ENCODE measurements around the gene C2orf74.
"Not testable (repeated sequence)": the region's sequence is repeated elsewhere in the genome, so short reads cannot be mapped to it uniquely, and the experiment has no call there.

C2orf74 gene

DNA sequence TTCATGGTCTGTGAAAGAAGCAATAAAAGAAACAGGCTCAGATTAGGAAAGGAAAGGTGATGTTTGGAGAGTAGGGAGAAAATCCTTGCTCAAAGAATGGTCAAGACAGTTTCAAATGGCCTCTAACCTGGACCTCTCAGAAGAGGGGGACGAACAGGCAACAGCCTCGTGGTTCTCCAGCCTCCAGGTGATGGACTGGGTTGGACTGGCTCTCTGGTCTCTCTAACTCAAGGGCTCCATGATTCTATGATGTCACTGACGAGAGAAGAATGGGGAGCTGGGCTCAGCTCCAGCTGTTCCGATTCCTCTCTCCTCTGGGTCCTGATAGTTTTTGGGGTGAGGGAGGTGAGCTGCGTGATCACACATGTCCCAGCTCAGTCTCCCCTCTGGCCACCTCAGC is at the start of gene C2orf74:
TSS of gene C2orf74 (plus strand) at position 301 of the 400 bp plus-strand sequence. CDS start 327 bp downstream, outside the sequence.
- Histone ChIP-seq H3K4me1 (ENCODE audit: control insufficient read depth, insufficient read depth, low read length) (no peaks in the 10 kb centered on the region), H3K27me3 (ENCODE audit: control insufficient read depth in 1 of 2, insufficient read depth in 2 of 2, low read length in 2 of 2) (no peaks in the 10 kb centered on the region), H3K27ac (ENCODE audit: low read length) (no peak within 1 kb of the TSS), H3K9ac (ENCODE audit: low read length in 2 of 2) (no peak within 1 kb of the TSS), H3K36me3 (ENCODE audit: control insufficient read depth in 2 of 2, insufficient read depth in 2 of 2, low read length in 2 of 2) (peaks cover 25 to 30% of the 10 kb centered on the region in 2 donors), H3K4me3 (ENCODE audit: low read length in 2 of 2) (no peak within 1 kb of the TSS), H3K9me3 (ENCODE audit: control insufficient read depth in 2 of 2, low read length in 2 of 2) (no peaks in the 10 kb centered on the region)

DNA sequence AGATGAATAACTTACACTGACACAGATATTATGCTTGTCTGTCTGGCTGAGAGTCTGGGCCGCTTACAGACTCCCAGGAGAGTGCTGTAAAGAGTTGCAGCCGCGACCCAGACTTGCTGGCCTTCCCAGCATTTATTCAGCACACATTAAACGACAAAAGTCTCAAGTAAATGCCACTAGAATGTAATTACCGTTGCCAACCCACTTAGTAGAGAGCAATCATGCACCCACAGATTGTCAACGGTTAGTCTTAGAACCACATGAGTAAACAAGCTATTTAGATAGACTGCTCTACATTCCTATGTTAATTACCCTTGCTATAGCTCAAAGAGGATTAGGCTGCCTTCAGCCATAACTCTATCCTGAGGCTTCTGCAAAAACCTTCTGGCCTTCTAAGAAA is 47.8 kb upstream of the C2orf74 start:
- no peak overlapping the region for H3K27ac ChIP-seq (ENCODE audit: low read length)
- no peaks in the 10 kb centered on the region for H3K9me3 ChIP-seq (ENCODE audit: control insufficient read depth in 2 of 2, low read length in 2 of 2)
- no peak overlapping the region for H3K9ac ChIP-seq (ENCODE audit: low read length in 2 of 2)
- H3K4me1 ChIP-seq (ENCODE audit: control insufficient read depth, insufficient read depth, low read length) = no peaks in the 10 kb centered on the region
- no peak overlapping the region for H3K4me3 ChIP-seq (ENCODE audit: low read length in 2 of 2)
- no peaks in the 10 kb centered on the region for H3K27me3 ChIP-seq (ENCODE audit: control insufficient read depth in 1 of 2, insufficient read depth in 2 of 2, low read length in 2 of 2)
- peaks cover 3% of the 10 kb centered on the region in 2 donors for H3K36me3 ChIP-seq (ENCODE audit: control insufficient read depth in 2 of 2, insufficient read depth in 2 of 2, low read length in 2 of 2)

GRCh38 chr2:61116302-61116701 is 45.7 kb upstream of the C2orf74 start:
- no peak overlapping the region for H3K9ac ChIP-seq (ENCODE audit: low read length in 2 of 2)

DNA sequence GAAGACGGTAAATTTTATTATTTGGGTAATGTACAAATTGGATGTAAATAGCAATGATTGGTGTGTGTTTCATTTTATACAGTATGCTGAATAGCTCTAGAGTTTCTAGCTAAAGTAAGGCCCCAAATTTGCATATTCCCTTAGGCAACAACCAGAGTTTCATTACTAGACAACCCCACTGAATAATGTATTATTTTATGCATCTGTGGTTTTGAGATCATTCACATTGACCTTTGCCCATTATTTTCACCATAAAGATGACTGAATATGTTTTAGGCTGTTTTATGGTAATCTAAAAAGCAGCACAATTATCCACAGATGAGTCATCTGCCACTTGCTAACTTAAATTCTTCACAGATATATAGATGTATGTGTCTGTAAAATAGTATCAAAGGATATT is 44.5 kb upstream of the C2orf74 start:
- Histone ChIP-seq H3K9me3 (ENCODE audit: control insufficient read depth in 2 of 2, low read length in 2 of 2) (no peaks in the 10 kb centered on the region), H3K4me3 (ENCODE audit: low read length in 2 of 2) (no peak overlapping the region), H3K4me1 (ENCODE audit: control insufficient read depth, insufficient read depth, low read length) (no peaks in the 10 kb centered on the region), H3K27me3 (ENCODE audit: control insufficient read depth in 1 of 2, insufficient read depth in 2 of 2, low read length in 2 of 2) (no peaks in the 10 kb centered on the region), H3K36me3 (ENCODE audit: control insufficient read depth in 2 of 2, insufficient read depth in 2 of 2, low read length in 2 of 2) (peaks cover 8% of the 10 kb centered on the region in 2 donors), H3K27ac (ENCODE audit: low read length) (no peak overlapping the region), H3K9ac (ENCODE audit: low read length in 2 of 2) (no peak overlapping the region)

More at GRCh38 chr2:61116302-61116701, 45.7 kb upstream of the C2orf74 start:
- Histone ChIP-seq H3K27me3 (ENCODE audit: control insufficient read depth in 1 of 2, insufficient read depth in 2 of 2, low read length in 2 of 2) (no peaks in the 10 kb centered on the region), H3K27ac (ENCODE audit: low read length) (no peak overlapping the region), H3K36me3 (ENCODE audit: control insufficient read depth in 2 of 2, insufficient read depth in 2 of 2, low read length in 2 of 2) (peaks cover 8% of the 10 kb centered on the region in 2 donors), H3K9me3 (ENCODE audit: control insufficient read depth in 2 of 2, low read length in 2 of 2) (no peaks in the 10 kb centered on the region), H3K4me3 (ENCODE audit: low read length in 2 of 2) (no peak overlapping the region), H3K4me1 (ENCODE audit: control insufficient read depth, insufficient read depth, low read length) (no peaks in the 10 kb centered on the region)

- Histone ChIP-seq H3K4me3 (ENCODE audit: low read length in 2 of 2) (no peak overlapping the region), H3K27ac (ENCODE audit: low read length) (no peak overlapping the region), H3K9me3 (ENCODE audit: control insufficient read depth in 2 of 2, low read length in 2 of 2) (peaks cover 0 to 4% of the 10 kb centered on the region in 2 donors), H3K27me3 (ENCODE audit: control insufficient read depth in 1 of 2, insufficient read depth in 2 of 2, low read length in 2 of 2) (no peaks in the 10 kb centered on the region), H3K36me3 (ENCODE audit: control insufficient read depth in 2 of 2, insufficient read depth in 2 of 2, low read length in 2 of 2) (peaks cover 0 to 2% of the 10 kb centered on the region in 2 donors), H3K9ac (ENCODE audit: low read length in 2 of 2) (no peak overlapping the region), H3K4me1 (ENCODE audit: control insufficient read depth, insufficient read depth, low read length) (no peaks in the 10 kb centered on the region)
Measured at GRCh38 chr2:61125123-61125710, 36.8 kb upstream of the C2orf74 start.

- H3K9ac ChIP-seq (ENCODE audit: low read length in 2 of 2) = no peak overlapping the region
- no peaks in the 10 kb centered on the region for H3K27me3 ChIP-seq (ENCODE audit: control insufficient read depth in 1 of 2, insufficient read depth in 2 of 2, low read length in 2 of 2)
- H3K9me3 ChIP-seq (ENCODE audit: control insufficient read depth in 2 of 2, low read length in 2 of 2) = peaks cover 0 to 4% of the 10 kb centered on the region in 2 donors
- H3K4me3 ChIP-seq (ENCODE audit: low read length in 2 of 2) = no peak overlapping the region
- no peaks in the 10 kb centered on the region for H3K36me3 ChIP-seq (ENCODE audit: control insufficient read depth in 2 of 2, insufficient read depth in 2 of 2, low read length in 2 of 2)
- H3K27ac ChIP-seq (ENCODE audit: low read length) = no peak overlapping the region
- H3K4me1 ChIP-seq (ENCODE audit: control insufficient read depth, insufficient read depth, low read length) = no peaks in the 10 kb centered on the region
Measured at GRCh38 chr2:61125798-61126197, 36.2 kb upstream of the C2orf74 start.

GRCh38 chr2:61128122-61128521 is 33.9 kb upstream of the C2orf74 start:
- H3K4me1 ChIP-seq (ENCODE audit: control insufficient read depth, insufficient read depth, low read length); H3K27me3 ChIP-seq (ENCODE audit: control insufficient read depth in 1 of 2, insufficient read depth in 2 of 2, low read length in 2 of 2); H3K4me3 ChIP-seq (ENCODE audit: low read length in 2 of 2); H3K27ac ChIP-seq (ENCODE audit: low read length); H3K9ac ChIP-seq (ENCODE audit: low read length in 2 of 2); H3K36me3 ChIP-seq (ENCODE audit: control insufficient read depth in 2 of 2, insufficient read depth in 2 of 2, low read length in 2 of 2); H3K9me3 ChIP-seq (ENCODE audit: control insufficient read depth in 2 of 2, low read length in 2 of 2): not testable (repeated sequence)

GRCh38 chr2:61134141-61134540 is 27.8 kb upstream of the C2orf74 start:
- no peaks in the 10 kb centered on the region for H3K9me3 ChIP-seq (ENCODE audit: control insufficient read depth in 2 of 2, low read length in 2 of 2)
- H3K4me1 ChIP-seq (ENCODE audit: control insufficient read depth, insufficient read depth, low read length) = no peaks in the 10 kb centered on the region
- no peaks in the 10 kb centered on the region for H3K36me3 ChIP-seq (ENCODE audit: control insufficient read depth in 2 of 2, insufficient read depth in 2 of 2, low read length in 2 of 2)
- no peaks in the 10 kb centered on the region for H3K27me3 ChIP-seq (ENCODE audit: control insufficient read depth in 1 of 2, insufficient read depth in 2 of 2, low read length in 2 of 2)
- H3K27ac ChIP-seq (ENCODE audit: low read length) = no peak overlapping the region
- H3K9ac ChIP-seq (ENCODE audit: low read length in 2 of 2) = no peak overlapping the region
- H3K4me3 ChIP-seq (ENCODE audit: low read length in 2 of 2) = no peak overlapping the region

DNA sequence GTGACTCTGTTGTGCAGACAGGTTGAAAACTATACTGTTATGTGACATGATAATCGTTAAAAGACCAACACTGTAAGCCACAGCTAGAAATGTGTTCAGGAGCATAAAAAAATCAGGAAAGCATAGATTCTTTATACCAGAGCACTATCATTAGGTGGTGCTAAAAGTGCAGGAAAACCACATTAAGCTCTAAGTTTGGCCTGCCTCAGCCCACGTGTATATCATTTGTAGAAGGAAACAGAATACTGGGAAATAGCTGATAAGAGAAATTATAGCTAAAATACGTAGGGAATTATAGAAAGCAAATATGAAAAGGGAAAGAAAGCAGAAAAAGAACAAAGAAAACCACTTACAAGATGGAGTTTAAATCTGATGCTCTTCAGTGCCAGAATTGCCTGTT is 26.5 kb upstream of the C2orf74 start:
- no peak overlapping the region for H3K9ac ChIP-seq (ENCODE audit: low read length in 2 of 2)
- no peak overlapping the region for H3K4me3 ChIP-seq (ENCODE audit: low read length in 2 of 2)
- no peaks in the 10 kb centered on the region for H3K9me3 ChIP-seq (ENCODE audit: control insufficient read depth in 2 of 2, low read length in 2 of 2)
- H3K27ac ChIP-seq (ENCODE audit: low read length) = no peak overlapping the region
- no peaks in the 10 kb centered on the region for H3K36me3 ChIP-seq (ENCODE audit: control insufficient read depth in 2 of 2, insufficient read depth in 2 of 2, low read length in 2 of 2)
- no peaks in the 10 kb centered on the region for H3K27me3 ChIP-seq (ENCODE audit: control insufficient read depth in 1 of 2, insufficient read depth in 2 of 2, low read length in 2 of 2)
- no peaks in the 10 kb centered on the region for H3K4me1 ChIP-seq (ENCODE audit: control insufficient read depth, insufficient read depth, low read length)

DNA sequence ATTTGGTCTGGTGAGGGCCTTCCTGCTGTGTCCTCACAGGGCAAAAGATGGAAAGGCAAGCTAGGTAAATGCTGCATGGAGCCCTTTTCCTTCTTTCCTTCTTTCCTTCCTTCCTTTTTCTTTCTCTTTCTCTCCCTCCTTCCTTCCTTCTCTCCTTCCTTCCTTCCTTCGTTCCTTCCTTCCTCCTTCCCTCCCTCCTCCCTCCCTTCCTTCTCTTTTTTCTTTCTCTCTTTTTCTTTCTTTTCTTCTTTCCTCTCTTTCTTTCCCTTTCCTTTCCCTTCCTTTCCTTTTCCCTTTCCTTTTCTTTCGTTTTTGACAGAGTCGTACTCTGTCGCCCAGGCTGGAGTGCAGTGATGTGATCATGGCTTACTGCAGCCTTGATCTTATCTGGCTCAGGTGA is 23.1 kb upstream of the C2orf74 start:
- Histone ChIP-seq H3K4me3 (ENCODE audit: low read length in 2 of 2) (no peak overlapping the region), H3K27me3 (ENCODE audit: control insufficient read depth in 1 of 2, insufficient read depth in 2 of 2, low read length in 2 of 2) (no peaks in the 10 kb centered on the region), H3K9ac (ENCODE audit: low read length in 2 of 2) (no peak overlapping the region), H3K9me3 (ENCODE audit: control insufficient read depth in 2 of 2, low read length in 2 of 2) (no peaks in the 10 kb centered on the region), H3K4me1 (ENCODE audit: control insufficient read depth, insufficient read depth, low read length) (no peaks in the 10 kb centered on the region), H3K36me3 (ENCODE audit: control insufficient read depth in 2 of 2, insufficient read depth in 2 of 2, low read length in 2 of 2) (no peaks in the 10 kb centered on the region), H3K27ac (ENCODE audit: low read length) (no peak overlapping the region)

DNA sequence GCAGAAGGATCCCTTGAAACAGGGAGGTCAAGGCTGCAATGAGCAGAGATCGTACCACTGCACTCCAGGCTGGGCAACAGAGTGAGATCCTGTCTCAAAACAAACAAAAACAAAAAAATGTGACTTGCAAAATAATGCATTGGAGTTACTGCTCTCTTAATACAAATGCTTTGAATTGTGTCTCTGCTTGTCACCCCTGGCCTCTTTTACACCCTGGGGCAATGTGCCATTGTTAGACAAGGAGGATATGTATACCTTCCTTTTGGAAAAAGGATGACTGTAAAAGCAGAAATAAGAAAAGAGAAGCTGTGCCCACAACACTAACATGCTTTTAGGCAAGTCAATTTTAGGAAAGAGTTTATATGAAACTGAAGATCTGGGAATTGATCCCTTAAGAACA is 20.8 kb upstream of the C2orf74 start:
- no peaks in the 10 kb centered on the region for H3K4me1 ChIP-seq (ENCODE audit: control insufficient read depth, insufficient read depth, low read length)
- H3K36me3 ChIP-seq (ENCODE audit: control insufficient read depth in 2 of 2, insufficient read depth in 2 of 2, low read length in 2 of 2) = no peaks in the 10 kb centered on the region
- H3K9me3 ChIP-seq (ENCODE audit: control insufficient read depth in 2 of 2, low read length in 2 of 2) = no peaks in the 10 kb centered on the region
- no peak overlapping the region for H3K27ac ChIP-seq (ENCODE audit: low read length)
- no peaks in the 10 kb centered on the region for H3K27me3 ChIP-seq (ENCODE audit: control insufficient read depth in 1 of 2, insufficient read depth in 2 of 2, low read length in 2 of 2)
- H3K9ac ChIP-seq (ENCODE audit: low read length in 2 of 2) = no peak overlapping the region
- no peak overlapping the region for H3K4me3 ChIP-seq (ENCODE audit: low read length in 2 of 2)
